SKM-1 treated with dmso at 0.1 percent for 144 hours (cell line): Measurements from ENCODE around the gene TPM3.
"Not testable (repeated sequence)": the region's sequence is repeated elsewhere in the genome, so short reads cannot be mapped to it uniquely, and the experiment has no call there.

Experiments
- DNase-seq: peaks from one replicate; lab custom pipeline; 2025; ENCODE audit not compliant: unreplicated experiment; lab: John Stamatoyannopoulos, UW

The TPM3 gene

DNA sequence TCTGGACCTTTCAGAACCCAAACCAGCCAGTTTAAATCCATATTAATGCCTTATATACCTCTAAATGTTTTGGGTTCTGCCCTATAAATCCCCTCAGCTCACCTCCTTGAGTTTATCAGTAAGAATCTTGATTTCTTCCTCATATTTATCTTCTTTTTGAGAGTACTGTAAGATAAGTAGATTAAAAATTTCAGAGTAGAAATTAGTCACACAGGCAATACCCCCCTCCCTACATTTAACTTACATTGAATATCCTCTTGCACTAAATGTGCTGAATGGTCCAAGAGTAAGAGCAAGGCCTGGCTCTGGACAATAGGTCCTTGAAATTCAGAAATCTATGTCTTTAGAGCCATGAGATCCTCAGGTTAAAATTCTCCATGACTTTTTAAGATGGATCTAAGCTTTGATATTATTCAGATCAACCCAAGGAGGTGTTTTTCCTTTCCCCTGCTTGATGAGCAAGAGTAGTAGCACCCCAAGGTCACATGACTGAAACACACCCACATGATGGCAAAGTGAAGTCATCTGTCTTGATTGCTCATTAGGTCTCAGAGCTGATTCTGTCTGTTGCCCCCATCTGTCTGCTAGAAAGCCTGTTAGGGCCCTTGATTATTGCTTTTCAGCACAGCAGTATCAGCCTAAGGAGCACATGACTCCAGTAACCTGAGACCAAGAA lies 21.2 kb downstream of the TPM3 start:
- DNase-seq, result no peak

DNA sequence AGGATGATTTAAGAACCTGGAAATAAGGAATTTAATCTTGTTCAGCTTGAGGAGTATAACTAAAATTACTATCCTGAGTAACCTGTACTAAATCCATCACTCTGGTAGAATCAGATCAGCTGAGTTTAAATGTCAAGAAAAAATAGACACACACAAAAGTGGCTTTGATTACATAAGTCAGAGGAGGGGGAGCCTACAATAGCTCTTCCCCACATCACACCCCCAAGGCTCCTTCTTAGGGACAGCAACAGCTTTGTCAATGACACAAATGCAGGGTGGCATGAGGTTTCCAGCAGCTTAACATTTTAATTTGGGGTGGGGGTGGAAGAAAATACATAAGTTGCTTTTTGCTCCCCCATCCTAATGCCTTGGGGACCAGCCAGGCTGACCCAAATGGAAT lies 24.4 kb downstream of the TPM3 start:
- DNase-seq, result no peak

DNA sequence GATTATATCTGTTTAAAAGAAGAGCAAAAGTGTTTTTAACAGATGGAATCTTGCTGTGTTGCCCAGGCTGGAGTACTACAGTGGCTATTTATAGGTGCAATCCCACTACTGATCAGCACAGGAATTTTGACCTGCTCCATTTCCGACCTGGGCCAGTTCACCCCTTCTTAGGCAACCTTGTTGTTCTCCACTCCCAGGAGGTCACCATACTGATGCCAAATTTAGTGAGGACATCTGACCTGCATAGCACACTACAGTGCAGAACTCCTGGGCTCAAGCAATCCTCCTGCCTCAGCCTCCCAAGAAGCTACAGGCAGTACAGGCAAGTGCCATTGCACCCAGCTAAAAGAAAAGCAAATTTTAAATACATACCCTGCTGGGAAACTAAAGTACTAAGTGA lies 25.7 kb downstream of the TPM3 start:
- DNase-seq, result no peak

DNA sequence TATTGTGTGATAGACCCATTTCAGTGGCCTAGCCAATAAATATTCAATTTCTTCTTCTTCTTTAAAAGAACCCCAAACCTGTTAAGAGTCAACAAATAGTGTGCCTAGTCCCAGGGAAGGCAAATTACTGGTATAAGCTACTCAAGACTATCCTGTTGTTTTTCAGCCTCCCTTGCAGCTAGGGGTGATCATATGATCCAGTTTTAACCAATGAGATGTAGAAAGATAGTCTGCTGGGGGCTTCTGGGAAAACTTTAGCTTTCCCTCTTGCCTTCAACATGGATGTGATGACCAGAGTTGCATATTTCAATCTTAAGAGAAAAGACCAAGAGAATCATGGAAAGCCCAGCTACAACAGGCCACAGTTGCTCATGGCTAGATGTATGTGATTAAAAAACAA lies 32.3 kb downstream of the TPM3 start:
- DNase-seq, result no peak

DNA sequence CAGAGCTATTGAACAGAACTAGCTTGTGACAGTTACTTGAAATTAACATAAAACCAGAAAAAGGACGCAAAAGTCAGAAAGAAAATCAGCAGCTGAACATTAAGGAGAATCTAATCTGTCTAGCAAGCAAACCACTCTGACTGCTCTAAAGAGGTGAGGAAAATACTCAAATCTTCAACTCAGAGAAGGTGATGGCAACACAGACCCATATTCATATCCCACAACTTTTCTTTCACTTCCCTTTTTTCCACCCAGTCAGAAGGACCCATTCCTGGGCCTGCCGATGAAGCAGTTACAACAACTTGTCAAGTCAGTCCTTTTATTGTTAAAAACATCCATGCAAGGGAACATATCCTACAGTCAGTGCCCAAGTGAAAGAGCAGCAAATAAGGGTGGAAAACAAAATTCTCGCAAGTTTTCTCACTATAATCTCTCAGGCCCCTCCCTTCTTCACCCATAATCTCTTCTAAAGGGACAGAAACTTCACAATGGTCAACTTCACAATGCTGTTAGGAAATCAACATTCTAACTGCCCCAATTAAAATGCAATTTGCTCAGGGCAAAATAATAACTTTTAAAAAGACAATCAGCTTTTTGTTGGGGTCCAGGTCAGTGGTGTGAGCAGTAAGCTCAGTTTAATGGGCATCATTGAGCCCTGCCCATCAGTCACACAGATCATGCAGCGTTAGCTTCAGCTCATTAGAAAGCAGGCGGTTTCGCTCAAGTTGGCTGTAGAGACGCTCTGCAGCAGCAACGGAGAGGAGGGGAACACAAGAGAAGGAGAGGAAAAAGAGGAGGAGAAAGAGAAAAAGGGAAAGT lies 33.4 kb downstream of the TPM3 start:
- peak; percentile 90 for DNase-seq

DNA sequence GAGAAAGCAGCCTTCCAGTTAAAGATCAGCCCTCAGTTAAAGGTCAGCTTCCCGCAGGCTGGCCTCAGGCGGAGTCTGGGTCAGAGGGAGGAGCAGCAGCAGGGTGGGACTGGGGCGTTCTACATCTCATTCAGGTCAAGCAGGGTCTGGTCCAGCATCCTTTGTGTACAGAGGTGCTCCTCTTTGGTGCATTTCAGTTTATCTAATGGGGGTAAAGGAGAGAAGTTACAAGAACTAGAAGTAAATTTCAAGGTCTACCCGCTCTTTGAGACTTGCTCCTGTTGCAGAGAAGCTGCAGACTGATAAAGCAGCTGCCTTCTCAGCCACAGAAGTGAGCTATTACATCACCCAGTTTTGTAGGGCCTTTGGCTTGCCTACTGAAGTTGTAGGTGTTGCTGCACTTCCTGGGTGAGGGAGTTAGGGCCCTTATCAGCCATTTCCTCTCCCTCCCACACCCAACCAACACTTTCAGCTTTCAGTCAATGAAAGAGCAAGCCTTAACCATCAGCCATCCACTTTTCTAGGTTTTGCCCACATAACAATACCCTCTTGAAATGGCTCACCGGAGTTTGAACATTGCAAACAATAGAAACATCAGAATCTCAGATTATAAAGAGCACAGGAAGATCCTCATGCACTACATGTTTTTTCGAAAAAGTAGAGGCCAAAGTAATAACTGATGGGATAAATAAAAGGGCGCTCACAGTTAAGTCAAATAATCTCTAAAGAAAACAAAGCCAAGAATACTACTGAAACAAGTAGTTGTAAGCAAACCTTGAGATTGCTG lies 34.2 kb downstream of the TPM3 start:
- peak; percentile 98 for DNase-seq

DNA sequence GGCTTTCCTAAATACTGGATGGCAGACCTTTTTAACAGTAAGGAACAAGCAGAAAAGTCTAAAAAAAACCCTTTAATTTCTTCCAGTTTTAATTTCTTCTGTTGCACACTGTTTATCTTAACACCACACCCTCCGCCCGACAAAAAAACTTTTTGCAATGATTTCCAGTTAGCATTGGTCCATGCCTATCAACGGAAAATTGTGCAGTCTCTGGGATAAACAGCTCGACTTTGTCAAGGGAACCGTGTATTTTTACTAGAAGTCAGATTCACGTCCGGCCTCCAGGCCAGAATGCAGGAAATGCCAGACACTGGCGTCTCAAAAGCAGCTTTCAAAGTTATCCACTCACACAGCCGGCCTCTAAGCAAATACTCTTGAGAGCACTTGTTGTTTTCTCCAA lies 36.6 kb downstream of the TPM3 start:
- no peak for DNase-seq

DNA sequence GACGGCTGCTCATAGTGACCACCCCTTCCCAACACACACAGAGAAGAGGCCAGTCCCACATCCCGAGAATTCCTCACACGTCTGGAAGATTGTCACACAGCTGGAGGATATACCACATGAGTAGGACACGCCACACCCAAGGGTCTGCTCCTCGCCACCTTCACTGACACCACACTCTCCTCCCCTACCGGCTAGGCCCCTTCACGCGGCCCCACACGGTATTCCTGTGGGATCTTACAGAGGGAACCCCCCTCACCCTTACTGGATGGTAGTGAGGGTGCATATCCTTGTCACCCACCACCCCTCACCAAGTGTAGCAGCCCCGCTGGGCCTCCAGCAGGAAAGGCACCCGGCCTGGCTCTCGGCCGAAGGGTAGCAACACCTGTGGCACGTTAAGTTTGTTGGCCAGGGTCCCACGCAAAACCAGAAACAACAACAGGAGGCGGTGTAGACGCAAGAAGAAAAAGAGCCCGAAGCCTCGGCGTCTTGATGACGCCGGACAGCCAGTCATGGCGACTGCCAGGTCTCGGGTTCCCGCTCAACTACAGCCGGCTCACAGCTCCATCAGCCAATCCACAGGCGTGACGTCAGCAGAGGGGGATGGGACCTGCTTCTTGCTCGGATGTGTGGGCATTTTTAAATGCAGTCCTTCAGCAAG lies 37.2 kb downstream of the TPM3 start, which contains the start of gene NUP210L:
Gene NUP210L (minus strand): TSS at position 540 of the 658 bp plus-strand sequence.
- DNase-seq, result no peak

DNA sequence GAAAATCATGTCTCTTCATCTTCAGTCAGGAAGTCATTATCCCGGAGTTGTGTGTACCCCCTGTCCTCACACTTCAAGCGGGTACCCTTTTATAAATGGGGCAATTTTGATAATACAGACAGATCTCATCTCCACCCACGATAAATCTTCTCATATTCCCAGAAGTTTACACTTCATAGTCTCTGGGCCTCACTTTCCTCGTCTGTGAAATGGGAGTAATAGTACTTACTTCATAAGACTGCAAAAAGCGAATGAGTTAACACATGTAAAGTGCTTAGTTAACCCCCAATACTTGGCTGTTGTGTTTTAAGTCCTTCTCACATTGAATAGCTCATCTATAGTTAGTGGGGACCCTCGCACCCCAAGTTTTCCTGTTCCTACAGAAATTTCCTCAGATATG lies 37.8 kb downstream of the TPM3 start:
- DNase-seq, result no peak

DNA sequence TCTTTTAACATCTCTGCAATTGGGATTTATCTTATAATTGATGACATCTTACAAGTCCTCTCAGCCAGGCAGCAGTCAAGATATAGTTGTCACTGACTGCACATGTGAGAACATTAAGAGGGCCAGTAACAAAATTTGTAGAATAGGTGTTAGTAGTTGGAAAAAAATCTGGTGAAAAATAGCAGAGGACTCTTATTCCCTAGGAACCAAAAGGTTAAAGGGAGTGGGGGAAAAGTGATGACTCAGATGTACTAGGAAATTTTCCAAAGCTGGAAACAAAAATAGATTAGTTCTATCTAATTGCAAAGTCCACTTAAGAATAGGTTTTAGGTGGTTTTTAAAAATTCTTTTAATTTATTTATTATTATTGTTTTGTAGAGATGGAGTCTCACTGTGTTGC lies 40.6 kb downstream of the TPM3 start:
- no peak for DNase-seq

DNA sequence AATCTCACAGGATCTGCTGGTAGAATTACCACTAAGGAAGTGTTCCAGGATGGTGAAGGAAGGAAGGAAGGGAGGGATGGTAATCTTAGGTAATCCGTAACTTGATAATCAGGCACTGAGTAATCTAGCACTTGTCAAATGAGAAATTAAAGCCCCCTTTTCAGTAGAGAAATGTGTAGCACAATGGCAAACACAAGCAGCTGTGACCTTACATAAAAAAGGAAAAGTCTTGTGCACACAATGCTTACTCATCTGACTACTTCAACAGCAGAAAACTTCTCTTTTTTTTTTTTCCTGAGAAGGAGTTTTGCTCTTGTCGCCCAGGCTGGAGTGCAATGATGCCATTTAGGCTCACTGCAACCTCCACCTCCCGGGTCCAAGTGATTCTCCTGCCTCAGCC lies 43.1 kb downstream of the TPM3 start:
- peak; percentile 58 for DNase-seq

DNA sequence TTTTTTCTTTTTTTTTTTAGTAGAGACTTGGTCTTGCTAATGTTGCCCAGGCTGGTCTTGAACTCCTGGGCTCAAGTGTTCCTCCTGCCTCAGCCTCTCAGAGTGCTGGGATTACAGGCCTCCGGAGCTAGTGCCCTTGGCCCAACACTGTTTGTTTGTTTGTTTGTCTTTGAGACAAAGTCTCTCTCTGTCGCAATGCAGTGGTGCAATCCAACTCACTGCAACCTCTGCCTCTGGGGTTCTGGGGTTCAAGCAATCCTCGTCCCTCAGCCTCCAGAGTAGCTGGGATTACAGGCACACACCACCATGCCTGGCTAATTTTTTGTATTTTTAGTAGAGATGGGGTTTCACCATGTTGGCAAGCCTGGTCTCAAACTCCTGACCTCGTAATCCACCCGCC lies 44.4 kb downstream of the TPM3 start:
- DNase-seq, result not testable (repeated sequence)

DNA sequence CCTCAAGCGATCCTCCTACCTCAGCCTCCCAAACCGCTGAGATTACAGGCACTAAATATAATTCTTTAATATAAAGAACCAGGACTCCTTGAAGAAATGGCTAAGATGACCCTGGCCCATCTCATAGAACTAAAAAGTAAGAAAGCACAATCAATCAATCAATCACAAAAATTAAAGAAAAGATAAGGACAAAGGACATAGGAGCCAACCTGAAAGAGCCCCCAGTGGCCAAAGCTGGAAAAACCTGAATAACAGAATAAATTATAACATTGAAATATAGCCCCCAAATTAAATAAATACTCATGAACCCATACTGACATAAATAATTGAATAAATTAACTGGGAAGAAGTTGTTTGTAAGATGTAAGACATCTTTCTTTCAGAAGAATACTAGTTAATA lies 45.9 kb downstream of the TPM3 start:
- DNase-seq, result peak; percentile 21

DNA sequence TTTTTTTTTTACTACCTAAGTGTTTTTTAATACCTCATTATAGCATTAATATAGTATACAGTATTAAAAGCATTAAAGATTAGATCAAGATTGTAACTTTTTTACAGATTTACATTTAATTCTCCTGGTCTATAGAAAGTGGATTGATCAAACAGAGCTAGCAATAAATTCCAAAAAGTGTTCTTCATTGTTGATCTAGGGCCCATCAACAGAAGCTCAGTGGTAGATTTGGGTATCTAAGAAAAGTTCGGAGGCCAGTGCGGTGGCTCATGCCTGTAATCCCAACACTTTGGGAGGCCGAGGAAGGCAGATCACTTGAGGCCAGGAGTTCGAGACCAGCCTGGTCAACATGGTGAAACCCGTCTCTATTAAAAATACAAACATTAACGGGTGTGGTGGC lies 49.5 kb downstream of the TPM3 start:
- DNase-seq, result no peak

DNA sequence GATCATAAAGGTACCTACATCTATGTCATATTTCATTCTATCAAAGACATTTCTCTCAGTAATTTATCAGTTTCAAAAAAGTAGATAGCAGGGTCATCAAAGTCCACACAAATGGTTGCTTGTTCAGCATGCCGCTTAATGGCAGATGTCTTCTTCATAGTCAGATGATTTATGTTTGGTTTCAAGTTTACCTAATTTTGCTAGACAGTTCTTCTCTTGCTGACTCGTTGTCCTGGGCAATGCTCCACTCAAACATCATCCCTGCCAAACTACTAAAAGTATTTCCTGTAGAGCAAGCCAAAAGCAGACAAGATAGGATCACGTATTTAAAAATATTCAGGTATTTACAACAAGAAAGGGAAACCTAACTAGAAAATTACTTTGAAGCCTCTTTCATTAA lies 50.7 kb downstream of the TPM3 start:
- no peak for DNase-seq

DNA sequence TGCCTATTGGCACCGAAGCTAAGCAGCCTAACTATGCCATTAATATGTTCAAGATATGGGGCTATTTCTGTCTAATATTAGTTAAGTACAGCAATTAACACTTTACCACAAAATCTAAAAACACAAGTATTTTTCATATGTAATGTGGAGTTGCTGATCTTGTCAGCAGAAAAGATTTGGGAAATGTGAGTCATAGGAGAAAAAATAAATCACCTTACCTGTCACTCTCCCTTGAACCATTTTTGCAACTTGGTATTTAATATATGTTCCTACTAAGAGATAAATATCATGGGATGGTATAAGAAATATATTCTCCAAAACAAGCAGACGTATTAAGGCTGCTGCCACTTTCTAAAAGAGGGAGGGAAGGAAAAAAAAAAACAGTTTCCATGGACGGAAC lies 54.0 kb downstream of the TPM3 start:
- DNase-seq, result no peak

DNA sequence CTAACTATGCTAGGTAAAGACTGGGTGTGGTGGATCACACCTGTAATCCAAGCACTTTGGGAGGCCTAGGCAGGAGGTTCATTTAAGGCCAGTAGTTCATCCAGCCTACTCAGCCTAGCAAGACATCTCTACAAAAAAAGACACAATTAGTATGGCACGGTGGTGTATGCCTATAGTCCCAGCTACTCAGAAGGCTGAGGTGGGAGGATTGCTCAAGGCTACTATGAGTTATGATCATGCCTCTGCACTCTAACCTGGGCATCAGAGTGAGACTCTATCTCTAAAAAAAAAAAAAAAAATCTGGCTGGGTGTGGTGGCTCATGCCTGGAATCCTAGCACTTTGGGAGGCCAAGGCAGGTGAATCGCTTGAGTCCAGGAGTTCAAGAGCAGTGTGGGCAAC lies 58.6 kb downstream of the TPM3 start:
- DNase-seq, result no peak

DNA sequence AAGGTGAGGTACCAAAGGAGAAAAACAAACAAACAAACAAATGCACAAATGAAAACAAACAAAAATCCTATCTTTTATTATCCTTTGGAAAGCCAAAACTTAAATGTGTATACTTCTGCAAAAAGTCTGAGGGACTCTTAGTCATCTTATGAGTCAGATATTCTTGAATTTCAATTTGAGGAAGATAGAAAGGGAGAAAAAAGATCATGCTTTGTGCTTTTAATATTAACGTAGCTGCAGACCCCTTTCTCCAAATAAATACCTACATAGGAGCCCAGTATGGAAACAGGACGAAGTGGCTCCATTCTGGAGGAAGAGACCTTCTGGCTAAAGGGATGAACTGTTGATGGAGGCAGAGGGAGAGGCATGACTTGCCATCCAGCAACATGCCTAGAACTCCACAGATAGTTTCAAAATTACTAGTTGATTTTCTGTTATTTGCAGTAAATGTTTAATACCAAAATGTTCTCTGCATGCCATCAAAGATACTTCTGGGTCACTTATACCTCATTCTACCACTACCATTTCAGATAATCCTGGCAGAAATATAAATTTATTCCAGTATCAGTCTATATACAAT lies 62.4 kb downstream of the TPM3 start:
- peak; percentile 33 for DNase-seq

DNA sequence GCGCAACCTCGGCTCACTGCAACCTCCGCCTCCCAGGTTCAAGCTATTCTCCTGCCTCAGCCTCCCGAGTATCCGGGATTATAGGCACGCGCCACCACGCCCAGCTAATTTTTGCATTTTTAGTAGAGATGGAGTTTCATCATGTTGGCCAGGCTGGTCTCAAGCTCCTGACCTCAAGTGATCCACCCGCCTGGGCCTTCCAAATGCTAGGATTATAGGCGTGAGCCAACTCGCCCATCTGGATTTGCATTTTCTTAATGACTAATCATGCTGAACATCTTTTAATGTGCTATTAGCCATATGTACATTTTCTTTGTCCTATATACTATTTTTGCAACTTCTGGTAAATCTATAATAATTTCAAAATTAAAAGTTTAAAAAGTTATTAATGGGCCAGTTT lies 68.7 kb downstream of the TPM3 start:
- DNase-seq, result not testable (repeated sequence)

DNA sequence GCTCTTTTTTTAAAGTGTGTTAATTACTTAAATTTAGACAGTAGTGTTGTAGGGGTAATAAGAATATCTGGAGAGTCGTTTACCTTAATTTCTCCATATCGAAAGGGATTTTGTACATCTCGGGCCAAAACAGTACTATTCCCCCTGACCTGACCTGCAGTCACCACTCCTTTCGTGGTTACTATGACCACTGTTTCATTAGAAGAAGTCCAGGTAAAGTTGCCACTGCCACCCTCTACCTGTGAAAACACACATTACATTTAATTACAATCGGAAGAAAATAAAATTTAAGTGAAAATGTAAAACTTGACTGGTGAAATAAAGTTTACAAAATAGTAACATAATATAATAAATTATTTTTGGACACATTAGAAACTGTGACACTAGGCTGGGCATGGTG lies 74.3 kb downstream of the TPM3 start:
- DNase-seq, result no peak

DNA sequence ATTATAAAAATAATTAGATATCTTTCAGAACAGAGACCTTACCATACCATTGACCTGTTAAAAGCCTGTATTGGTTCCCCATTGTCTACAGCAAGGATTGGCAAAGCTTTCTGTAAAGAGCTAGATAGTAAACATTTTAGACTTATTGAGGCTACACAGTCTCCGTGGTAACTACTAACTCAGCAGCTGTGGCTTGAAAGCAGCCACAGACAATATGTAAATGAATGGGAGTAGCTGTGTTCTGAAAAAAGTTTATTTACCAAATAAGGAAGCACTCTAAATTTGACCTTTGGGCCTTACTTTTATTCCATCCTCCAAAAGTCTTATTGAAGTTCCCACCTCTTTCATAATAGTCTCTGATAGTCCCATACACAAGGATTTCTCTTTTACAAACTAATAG lies 76.7 kb downstream of the TPM3 start:
- no peak for DNase-seq
